Activated gamma-delta T cell treated with Interleukin-2 at 50 U/mL for 16 hours (primary cell): ENCODE measurements around the gene MARS2.
"Not testable (repeated sequence)": the region's sequence is repeated elsewhere in the genome, so short reads cannot be mapped to it uniquely, and the experiment has no call there.

ENCODE experiments used
- DNase-seq: peaks from one replicate; pipeline ENCODE4 v3.0.0-alpha.2; 2020

MARS2 gene

GRCh38 chr2:197707316-197708213 lies 2.4 kb downstream of the MARS2 start:
- DNase-seq = no peak

DNA sequence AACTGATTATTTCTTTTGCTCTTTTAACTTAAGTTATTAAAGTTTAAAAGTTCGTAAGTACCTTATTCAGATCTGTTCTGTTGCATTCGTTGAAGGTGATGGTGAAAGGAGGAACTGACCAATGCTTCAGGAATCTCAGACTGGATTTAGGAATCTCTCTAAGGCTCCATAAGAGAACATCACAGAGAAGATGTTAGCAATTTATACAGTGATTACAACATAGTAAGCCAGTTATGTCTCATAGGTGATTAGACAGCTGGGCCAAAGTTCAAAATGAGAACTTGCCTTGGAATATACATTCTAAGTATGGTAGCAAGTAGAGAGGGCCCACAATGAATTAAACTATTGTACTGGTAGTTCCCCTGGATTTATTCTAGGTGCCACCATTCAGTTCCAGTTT lies 3.2 kb downstream of the MARS2 start:
- DNase-seq = no peak

DNA sequence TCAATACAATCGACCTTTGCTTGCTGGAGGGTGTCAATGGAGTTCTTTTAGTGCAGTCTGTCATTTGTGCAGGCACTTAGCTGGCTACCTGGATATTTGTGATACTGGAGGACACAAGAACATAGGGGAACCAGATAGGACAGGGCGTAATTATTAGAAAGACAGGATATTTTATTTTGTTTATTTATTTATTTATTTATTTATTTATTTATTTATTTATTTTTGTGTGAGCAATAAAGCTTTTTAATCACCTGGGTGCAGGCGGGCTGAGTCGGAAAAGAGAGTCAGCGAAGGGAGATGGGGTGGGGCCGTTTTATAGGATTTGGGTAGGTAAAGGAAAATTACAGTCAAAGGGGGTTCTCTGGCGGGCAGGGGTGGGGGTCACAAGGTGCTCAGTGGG lies 4.0 kb downstream of the MARS2 start:
- DNase-seq = not testable (repeated sequence)

- no peak for DNase-seq
Observed at GRCh38 chr2:197710424-197711042, 5.4 kb downstream of the MARS2 start.

- DNase-seq = no peak
Observed at GRCh38 chr2:197711578-197711977, 6.4 kb downstream of the MARS2 start.

GRCh38 chr2:197713271-197713670 lies 8.1 kb downstream of the MARS2 start:
- no peak for DNase-seq

DNA sequence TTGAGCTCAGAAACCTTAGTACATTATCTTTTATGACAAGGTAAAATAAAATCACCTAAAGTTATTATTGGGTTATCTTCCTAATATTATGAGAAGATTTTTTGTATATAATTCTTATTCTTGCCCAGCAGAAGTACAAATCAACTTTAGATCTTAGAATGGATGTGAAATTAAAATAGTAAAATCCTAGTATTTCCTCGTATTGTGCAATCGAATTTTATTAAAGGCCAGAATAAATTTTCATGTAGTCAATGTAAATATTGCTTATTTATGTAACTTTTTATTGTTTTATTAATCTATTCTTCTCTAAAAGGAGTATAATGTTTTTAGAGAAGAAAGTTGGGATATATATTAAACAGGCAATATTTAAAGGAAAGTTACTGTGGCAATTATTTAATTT lies 12.7 kb downstream of the MARS2 start:
- DNase-seq = no peak

GRCh38 chr2:197727011-197727410 lies 21.8 kb downstream of the MARS2 start:
- DNase-seq = no peak

DNA sequence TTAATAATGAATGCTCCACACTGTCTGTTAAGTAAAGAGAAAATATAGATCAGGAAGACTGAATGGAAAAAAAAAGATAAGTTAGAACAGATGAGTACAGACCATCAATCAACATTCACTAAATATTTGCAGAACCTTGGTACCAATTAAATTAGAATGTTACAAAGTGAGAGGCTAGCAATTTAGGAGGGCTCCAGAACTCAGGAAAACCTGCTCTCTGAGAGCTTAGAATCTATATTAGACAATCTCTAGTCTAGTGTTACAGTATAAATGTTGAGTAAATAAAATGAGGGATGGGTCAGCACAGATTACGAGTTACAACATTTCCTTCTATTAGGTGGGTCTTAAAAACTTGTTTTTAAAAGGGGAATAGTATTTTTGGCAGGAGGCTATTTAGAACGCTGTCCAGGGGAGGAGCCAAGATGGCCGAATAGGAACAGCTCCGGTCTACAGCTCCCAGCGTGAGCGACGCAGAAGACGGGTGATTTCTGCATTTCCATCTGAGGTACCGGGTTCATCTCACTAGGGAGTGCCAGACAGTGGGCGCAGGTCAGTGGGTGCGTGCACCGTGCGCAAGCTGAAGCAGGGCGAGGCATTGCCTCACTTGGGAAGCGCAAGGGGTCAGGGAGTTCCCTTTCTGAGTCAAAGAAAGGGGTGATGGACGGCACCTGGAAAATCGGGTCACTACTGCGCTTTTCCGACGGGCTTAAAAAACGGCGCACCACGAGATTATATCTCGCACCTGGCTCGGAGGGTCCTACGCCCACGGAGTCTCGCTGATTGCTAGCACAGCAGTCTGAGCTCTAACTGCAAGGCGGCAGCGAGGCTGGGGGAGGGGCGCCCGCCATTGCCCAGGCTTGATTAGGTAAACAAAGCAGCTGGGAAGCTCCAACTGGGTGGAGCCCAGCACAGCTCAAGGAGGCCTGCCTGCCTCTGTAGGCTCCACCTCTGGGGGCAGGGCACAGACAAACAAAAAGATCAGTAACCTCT lies 23.7 kb downstream of the MARS2 start:
- not testable (repeated sequence) for DNase-seq

- DNase-seq = no peak
Observed at GRCh38 chr2:197740200-197740599, 35.0 kb downstream of the MARS2 start.
